Measurements from ENCODE around the gene DENND2A. TPM values are rescaled to one million over a fixed set of nuclear protein-coding genes. Genes with fewer than 3 reads are reported as not detected.

DENND2A gene
- total RNA-seq, 1 experiment from 2014 or later: 10.0 TPM

- Mint-ChIP-seq H3K4me1 (peaks cover 36% of the 10 kb centered on the region), H3K9me3 (no peaks in the 10 kb centered on the region), H3K36me3 (no peaks in the 10 kb centered on the region; the same call in 1 of the 2 replicates), H3K4me3 (peak overlapping the region; percentile 51), H3K27me3 (ENCODE audit: low read depth) (no peaks in the 10 kb centered on the region), H3K27ac (peak overlapping the region; percentile 87)
- ChIA-PET CTCF (interaction anchor here (1.0 kb wide), 1 partner anchor 100 kb away, joined by 4 read pairs; the partner anchor contains the start of gene DENND2A), POLR2A (interaction anchor here (0.5 to 1.9 kb wide), 2 partner anchors 100 to 1182 kb away, joined by 3 to 7 read pairs; partner anchors contain the start of genes DENND2A and LUC7L2)
- TF ChIP-seq ZNF232 (CRISPR knock-in tag; IDR thresholded peaks at IDR 0.05) (no peak), CDX4 (CRISPR knock-in tag; IDR thresholded peaks at IDR 0.05; ENCODE audit: borderline replicate concordance) (no peak), GABPB1 (CRISPR knock-in tag; IDR thresholded peaks at IDR 0.05) (no peak), PRDM15 (CRISPR knock-in tag; IDR thresholded peaks at IDR 0.05) (no peak), MXD4 (CRISPR knock-in tag; IDR thresholded peaks at IDR 0.05; ENCODE audit: borderline replicate concordance) (no peak), ZNF263 (CRISPR knock-in tag; IDR thresholded peaks at IDR 0.05; ENCODE audit: low read depth) (no peak), ZBTB43 (CRISPR knock-in tag; IDR thresholded peaks at IDR 0.05) (no peak), ZNF532 (CRISPR knock-in tag; IDR thresholded peaks at IDR 0.05; ENCODE audit: borderline replicate concordance) (no peak), TCF7 (CRISPR knock-in tag; IDR thresholded peaks at IDR 0.05; ENCODE audit: low read depth) (no peak), ATF1 (CRISPR knock-in tag; IDR thresholded peaks at IDR 0.05) (no peak), ATF2 (CRISPR knock-in tag; IDR thresholded peaks at IDR 0.05; ENCODE audit: borderline replicate concordance, low read depth) (no peak), FOXK1 (CRISPR knock-in tag; IDR thresholded peaks at IDR 0.05) (no peak), TEAD4 (CRISPR knock-in tag; IDR thresholded peaks at IDR 0.05) (no peak), CREM (CRISPR knock-in tag; IDR thresholded peaks at IDR 0.05) (no peak), NR2C2 (CRISPR knock-in tag; IDR thresholded peaks at IDR 0.05) (no peak), ESRRA (CRISPR knock-in tag; IDR thresholded peaks at IDR 0.05; ENCODE audit: borderline replicate concordance) (no peak)
- DNase-seq (ENCODE audit: low spot score): no peak
- no peak for ATAC-seq
Measured at GRCh38 chr7:140541176-140541512, 99.5 kb downstream of the DENND2A start.
